Tibial artery (tissue), 4 donors: ENCODE measurements around the gene IGSF3.
"Not testable (repeated sequence)": the region's sequence is repeated elsewhere in the genome, so short reads cannot be mapped to it uniquely, and the experiment has no call there.

Experiments
- DNase-seq, 2 donors: peaks; one replicate each; pipeline ENCODE4 v3.0.0-alpha.2; 2019
- H3K27ac ChIP-seq, 2 donors: fragments of 200-600 bp; sonication (generic) in 1 of 2; 1 replicate in 1 of 2; 2 replicates in 1 of 2; pipeline ENCODE4 v1.5.1; 2018 to 2019; ENCODE audit warnings: mild to moderate bottlenecking in 1 of 2
- H3K27me3 ChIP-seq, 2 donors: fragments of 200-600 bp; sonication (generic) in 1 of 2; one replicate each; pipeline versions ENCODE4 v1.5.1 to v1.6.0; 2016 to 2019
- H3K36me3 ChIP-seq, 3 donors: fragments of 200-600 bp; sonication (generic) in 2 of 3; one replicate each; pipeline ENCODE4 v1.5.1; 2016 to 2019; ENCODE audit warnings: mild to moderate bottlenecking in 2 of 3
- H3K4me1 ChIP-seq, 4 donors: fragments of 200-600 bp; sonication (generic) in 2 of 4; 1 replicate in 3 of 4; 2 replicates in 1 of 4; pipeline ENCODE4 v1.5.1; 2016 to 2019
- H3K4me3 ChIP-seq, 2 donors: fragments of 200-600 bp; sonication (generic) in 1 of 2; 1 replicate in 1 of 2; 2 replicates in 1 of 2; pipeline ENCODE4 v1.5.1; 2018 to 2019; ENCODE audit warnings: mild to moderate bottlenecking in 2 of 2
- H3K9me3 ChIP-seq, 3 donors: fragments of 200-600 bp; sonication (generic) in 1 of 3; one replicate each; pipeline ENCODE4 v1.5.1; 2016 to 2019
- intact Hi-C: fragments of 100-400 bp; cut with DNase I; formaldehyde crosslinking; loops from one replicate; pipeline ENCODE4 v1.15.0; 2023; ENCODE audit warnings: low total_unique reads
- TF ChIP-seq, protein P1 (sequence below), 2 experiments: fragments of 200-600 bp in 1 of 2; fragments of 450-650 bp in 1 of 2; IDR thresholded peaks; one replicate each; pipeline ENCODE4 v1.5.1; 2017 to 2019; ENCODE audit warnings: antibody characterized with exemption in 2 of 2, mild to moderate bottlenecking in 1 of 2, moderate library complexity in 1 of 2

Gene IGSF3

DNA sequence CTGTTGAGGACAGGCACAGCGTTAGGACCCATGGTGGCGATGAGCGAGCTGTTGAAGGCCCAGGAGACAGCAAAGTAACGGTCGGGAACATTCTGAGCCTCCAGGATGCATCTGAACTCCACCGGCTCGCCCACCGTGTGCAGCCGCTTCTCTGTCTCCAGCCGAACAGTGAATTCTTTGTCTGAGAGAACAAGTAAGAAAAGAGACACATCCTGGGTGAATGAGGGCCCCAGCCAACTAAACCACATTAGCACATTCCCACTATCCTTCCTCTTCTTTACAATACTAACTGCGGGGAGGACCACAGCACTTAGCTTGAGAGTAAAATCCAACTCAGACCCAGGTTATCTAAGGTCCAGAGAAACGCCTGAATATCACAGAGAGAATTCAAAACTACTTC, 59.4 kb downstream of the IGSF3 start:
- H3K4me3 ChIP-seq, H3K27me3 ChIP-seq, H3K9me3 ChIP-seq, H3K4me1 ChIP-seq, H3K27ac ChIP-seq, intact Hi-C loops, H3K36me3 ChIP-seq, DNase-seq: not testable (repeated sequence)

DNA sequence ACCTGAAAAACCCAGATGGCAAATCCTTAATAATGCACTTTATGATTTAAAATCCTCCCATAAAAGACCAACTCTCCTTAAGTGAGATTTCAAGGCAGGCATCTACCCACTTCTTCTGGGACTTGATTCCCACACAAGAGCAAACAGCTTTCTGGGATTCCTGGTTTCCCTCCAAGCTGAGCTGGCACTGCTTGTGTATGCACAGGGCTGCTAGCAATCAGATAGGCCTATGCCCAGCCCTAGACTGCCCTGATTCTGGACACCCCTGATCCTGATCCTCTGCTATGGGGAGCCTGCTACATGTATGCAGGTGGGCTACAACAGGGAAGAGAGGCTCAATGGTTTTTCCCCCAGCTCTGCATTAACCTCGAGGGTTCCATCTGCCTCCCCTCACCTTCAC, 60.1 kb downstream of the IGSF3 start:
- intact Hi-C loops, H3K27ac ChIP-seq, H3K4me3 ChIP-seq, H3K36me3 ChIP-seq, H3K27me3 ChIP-seq, H3K4me1 ChIP-seq, H3K9me3 ChIP-seq, DNase-seq: not testable (repeated sequence)

DNA sequence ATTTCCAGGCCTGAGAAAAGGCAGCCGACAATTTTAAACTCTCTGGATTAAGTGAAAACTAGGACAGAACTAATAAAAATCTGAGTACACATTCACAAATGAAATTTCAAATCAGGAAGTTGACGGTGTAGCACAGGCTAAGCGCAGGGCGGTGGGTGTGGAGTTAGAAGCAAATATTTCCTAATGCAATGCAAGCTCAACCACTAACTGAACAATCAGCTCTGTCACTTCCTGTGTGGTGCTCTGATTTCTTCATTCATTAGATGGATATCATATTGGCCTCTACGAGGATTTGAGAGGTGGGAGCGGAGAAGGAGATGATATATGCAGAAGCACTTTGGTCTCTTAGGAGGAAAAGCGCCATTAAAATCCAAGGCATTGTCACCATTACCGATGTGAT, 61.5 kb downstream of the IGSF3 start:
- H3K27me3 ChIP-seq, H3K4me3 ChIP-seq, H3K9me3 ChIP-seq, H3K4me1 ChIP-seq, intact Hi-C loops, H3K36me3 ChIP-seq, H3K27ac ChIP-seq: not testable (repeated sequence)
- peak in 1 of 2 donors; percentile 26 for DNase-seq

DNA sequence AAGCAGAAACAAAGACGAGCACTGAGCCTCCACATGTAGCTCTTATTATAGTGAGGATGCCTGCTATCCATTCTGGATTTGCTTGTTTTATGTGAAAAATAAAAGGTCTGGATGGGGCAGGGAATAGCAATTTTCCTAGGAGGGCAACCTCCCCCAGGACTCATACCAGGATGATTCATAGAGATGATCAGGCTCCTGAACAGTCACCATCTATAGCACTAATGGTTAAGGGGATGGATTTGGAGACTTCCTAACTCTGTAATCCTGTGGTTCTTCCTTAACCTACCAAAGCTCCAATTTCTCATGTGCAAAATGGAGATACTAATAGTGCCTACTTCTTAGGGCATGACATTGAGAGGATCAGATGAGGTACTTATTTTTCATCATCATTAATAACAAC, 62.2 kb downstream of the IGSF3 start:
- DNase-seq = no peak
- Histone ChIP-seq H3K4me3 (no peak overlapping the region), H3K9me3 (no peaks in the 10 kb centered on the region), H3K27me3 (no peaks in the 10 kb centered on the region), H3K4me1 (no peaks in the 10 kb centered on the region), H3K36me3 (no peaks in the 10 kb centered on the region), H3K27ac (no peak overlapping the region)
- intact Hi-C loops = no loop called here
- TF ChIP-seq, protein P1, sequence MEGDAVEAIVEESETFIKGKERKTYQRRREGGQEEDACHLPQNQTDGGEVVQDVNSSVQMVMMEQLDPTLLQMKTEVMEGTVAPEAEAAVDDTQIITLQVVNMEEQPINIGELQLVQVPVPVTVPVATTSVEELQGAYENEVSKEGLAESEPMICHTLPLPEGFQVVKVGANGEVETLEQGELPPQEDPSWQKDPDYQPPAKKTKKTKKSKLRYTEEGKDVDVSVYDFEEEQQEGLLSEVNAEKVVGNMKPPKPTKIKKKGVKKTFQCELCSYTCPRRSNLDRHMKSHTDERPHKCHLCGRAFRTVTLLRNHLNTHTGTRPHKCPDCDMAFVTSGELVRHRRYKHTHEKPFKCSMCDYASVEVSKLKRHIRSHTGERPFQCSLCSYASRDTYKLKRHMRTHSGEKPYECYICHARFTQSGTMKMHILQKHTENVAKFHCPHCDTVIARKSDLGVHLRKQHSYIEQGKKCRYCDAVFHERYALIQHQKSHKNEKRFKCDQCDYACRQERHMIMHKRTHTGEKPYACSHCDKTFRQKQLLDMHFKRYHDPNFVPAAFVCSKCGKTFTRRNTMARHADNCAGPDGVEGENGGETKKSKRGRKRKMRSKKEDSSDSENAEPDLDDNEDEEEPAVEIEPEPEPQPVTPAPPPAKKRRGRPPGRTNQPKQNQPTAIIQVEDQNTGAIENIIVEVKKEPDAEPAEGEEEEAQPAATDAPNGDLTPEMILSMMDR (IDR thresholded peaks at IDR 0.05) = no peak

DNA sequence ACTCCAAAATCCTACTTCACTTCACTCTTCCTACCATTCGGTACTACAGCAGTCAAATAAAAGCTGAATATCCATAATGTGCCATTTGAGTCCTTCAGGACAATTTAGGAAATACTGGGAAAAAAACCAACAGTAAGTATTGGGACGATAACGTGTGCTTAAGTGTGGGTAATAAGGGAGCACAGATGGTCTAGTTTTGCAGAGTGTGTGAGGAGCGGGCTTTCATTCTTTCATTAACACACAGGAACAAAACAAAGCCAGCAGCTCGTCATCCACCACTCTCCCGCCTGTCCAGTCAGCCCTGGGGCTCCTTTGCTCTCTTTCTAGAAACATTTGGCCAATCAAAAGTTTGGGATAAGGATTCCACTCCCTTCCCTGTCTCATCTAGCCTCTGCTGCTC, 63.1 kb downstream of the IGSF3 start:
- H3K27ac ChIP-seq, H3K27me3 ChIP-seq, DNase-seq, H3K4me3 ChIP-seq, H3K4me1 ChIP-seq, intact Hi-C loops, H3K9me3 ChIP-seq, H3K36me3 ChIP-seq: not testable (repeated sequence)

DNA sequence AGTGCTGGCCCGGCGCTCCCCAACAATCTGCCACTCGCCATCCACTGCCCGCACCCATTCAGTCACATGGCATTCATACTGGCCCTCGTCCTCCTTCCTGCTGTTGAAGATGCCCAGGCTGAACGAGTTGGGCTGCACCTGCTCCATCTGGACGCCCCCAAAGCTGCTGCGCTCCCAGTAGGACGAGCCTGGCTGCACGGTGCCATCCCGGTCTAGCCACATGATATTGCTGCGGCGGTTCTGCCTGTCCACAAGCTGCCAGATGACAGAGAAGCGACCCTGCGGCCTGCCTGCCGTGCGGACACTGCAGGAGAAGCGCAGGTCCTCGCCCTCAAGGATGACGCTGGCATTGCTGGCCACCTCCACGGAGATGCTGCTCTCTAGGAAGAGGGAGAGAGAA, 63.9 kb downstream of the IGSF3 start:
- H3K27me3 ChIP-seq, DNase-seq: not testable (repeated sequence)

DNA sequence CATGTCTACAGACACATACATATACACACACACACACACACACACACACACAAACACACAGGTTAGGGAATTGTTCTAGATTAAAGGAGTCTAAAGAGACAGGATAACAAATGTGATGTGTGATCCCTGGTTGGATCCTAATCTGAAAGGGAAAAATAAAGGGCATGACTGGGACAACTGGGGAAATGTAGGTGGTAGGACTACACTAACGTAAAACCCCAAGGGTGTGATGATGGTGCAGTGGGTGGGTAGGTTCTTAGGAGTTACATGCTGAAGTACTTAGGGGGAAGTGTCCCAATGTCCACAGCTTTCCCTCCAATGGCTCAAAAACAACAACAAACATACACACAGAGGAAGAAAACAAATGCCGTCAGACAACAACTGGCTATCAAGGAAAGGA, 68.2 kb downstream of the IGSF3 start:
- intact Hi-C loops, DNase-seq, H3K36me3 ChIP-seq, H3K4me1 ChIP-seq, H3K4me3 ChIP-seq, H3K9me3 ChIP-seq, H3K27ac ChIP-seq, H3K27me3 ChIP-seq: not testable (repeated sequence)

More for the DNA sequence above, 63.9 kb downstream of the IGSF3 start:
- H3K27ac ChIP-seq, H3K9me3 ChIP-seq, H3K4me1 ChIP-seq, H3K4me3 ChIP-seq, intact Hi-C loops, H3K36me3 ChIP-seq: not testable (repeated sequence)

DNA sequence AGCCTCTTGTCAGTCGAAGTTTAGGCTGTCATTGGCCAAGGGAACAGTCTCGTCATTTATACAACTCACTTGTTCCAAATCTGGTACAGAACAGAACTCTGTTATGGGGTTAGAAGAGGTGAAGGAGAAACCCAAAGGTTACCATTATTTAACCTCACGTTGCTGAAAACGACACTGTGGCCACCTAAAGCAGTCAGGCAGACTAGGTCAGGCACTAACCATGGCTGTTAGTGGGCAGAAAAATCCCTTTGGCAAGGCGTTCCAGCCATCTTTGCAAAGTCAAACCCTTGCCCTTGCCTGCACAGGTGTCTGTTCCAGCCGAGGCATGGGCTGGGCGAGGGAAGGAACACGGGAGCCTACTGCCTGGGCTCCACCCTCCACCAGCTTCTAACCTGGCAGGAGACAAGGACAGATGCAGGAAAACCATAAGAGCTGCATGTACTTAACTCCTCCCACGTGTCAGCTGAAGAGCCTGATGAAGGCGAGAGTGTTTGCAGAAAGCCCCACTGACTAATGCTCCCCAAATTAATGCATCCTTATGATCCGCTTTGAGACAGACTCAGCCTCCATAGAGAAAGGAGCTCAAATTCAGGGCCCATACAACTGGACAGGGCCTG, 69.0 kb downstream of the IGSF3 start:
- H3K4me3 ChIP-seq, intact Hi-C loops, H3K27ac ChIP-seq, H3K9me3 ChIP-seq, DNase-seq, H3K4me1 ChIP-seq, H3K36me3 ChIP-seq, H3K27me3 ChIP-seq: not testable (repeated sequence)

DNA sequence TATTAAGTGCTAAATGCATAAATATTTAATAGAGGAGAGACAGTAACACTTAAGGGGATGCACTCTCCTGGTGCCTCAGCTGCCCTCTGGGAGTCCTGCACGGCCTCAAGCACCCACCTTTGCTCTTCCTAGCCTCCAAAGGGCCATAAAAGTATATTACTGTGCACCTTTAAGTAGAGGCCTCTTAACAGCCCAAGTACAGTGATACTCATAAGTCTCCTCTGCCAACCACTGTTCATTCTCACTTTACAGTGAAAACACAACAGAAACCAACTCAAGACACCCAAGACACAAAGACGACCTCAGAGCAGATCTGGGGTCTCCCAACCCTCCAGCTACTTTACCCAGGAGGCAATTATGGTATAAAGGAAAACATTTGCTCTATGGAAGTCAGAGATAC, 70.1 kb downstream of the IGSF3 start:
- H3K27me3 ChIP-seq, H3K4me3 ChIP-seq, H3K9me3 ChIP-seq, H3K36me3 ChIP-seq, H3K4me1 ChIP-seq, intact Hi-C loops, H3K27ac ChIP-seq, DNase-seq: not testable (repeated sequence)

DNA sequence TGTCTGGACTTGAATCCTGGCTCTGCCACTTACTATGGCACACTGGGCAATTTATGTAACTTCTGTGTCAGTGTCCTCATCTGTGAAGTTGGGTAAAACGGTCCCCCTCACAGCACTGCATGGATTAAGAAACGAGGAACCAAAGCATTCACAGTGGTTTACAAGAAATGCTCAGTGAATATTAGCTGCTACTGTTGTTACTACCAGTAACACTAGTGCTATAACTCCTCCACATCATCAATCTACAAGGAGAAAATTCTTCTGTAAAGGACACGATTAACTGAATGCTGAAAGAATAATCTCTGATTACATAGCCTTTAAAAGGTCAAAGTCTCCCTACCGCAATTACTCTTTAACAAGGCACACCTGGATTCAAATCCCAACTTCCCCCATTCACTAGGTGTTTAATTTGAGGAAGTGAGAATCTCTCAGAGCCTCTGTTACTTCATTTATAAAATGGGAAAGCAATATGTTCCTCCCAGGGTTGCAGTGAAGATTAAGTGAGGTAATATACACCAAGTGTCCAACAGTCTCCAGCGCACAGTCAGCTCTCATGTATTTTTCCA, 70.7 kb downstream of the IGSF3 start:
- DNase-seq, H3K4me1 ChIP-seq, H3K9me3 ChIP-seq, H3K4me3 ChIP-seq, intact Hi-C loops, H3K36me3 ChIP-seq, H3K27me3 ChIP-seq, H3K27ac ChIP-seq: not testable (repeated sequence)
